OCI-LY1 (cell line): ENCODE measurements around the gene C6orf62.

Source experiments
- H2AFZ ChIP-seq: fragments of 200-600 bp; sonication (generic), shearing (Covaris generic); 2 replicates; pipeline ENCODE4 v1.6.0; 2014; ENCODE audit warnings: antibody characterized with exemption, mild to moderate bottlenecking, low read length
- H3F3A ChIP-seq: fragments of 200-600 bp; sonication (generic), shearing (Covaris generic); 2 replicates; pipeline ENCODE4 v1.6.0; 2014; ENCODE audit warnings: mild to moderate bottlenecking, antibody characterized with exemption, low read length, moderate library complexity; ENCODE audit not compliant: insufficient read depth
- H3K27ac ChIP-seq: fragments of 200-600 bp; sonication (generic); 2 replicates; pipeline ENCODE4 v1.5.1; 2014; ENCODE audit warnings: low read length, mixed run types, mild to moderate bottlenecking, low read depth; ENCODE audit not compliant: poor library complexity, severe bottlenecking
- H3K27me3 ChIP-seq: fragments of 200-600 bp; sonication (generic); 2 replicates; pipeline ENCODE4 v1.6.0; 2014; ENCODE audit warnings: antibody characterized with exemption, mild to moderate bottlenecking, low read length, moderate library complexity; ENCODE audit not compliant: insufficient read depth
- H3K36me3 ChIP-seq: fragments of 200-600 bp; sonication (generic); 2 replicates; pipeline ENCODE4 v1.6.1; 2014; ENCODE audit warnings: mild to moderate bottlenecking, antibody characterized with exemption, low read length, moderate library complexity, mixed read lengths; ENCODE audit not compliant: insufficient read depth
- H3K4me1 ChIP-seq: fragments of 200-600 bp; sonication (generic); 2 replicates; pipeline ENCODE4 v1.5.1; 2014; ENCODE audit warnings: mild to moderate bottlenecking, low read length, moderate library complexity; ENCODE audit not compliant: insufficient read depth, severe bottlenecking
- H3K4me2 ChIP-seq: fragments of 200-600 bp; sonication (generic), shearing (Covaris generic); 2 replicates; pipeline ENCODE4 v1.6.1; 2014; ENCODE audit warnings: low read length
- H3K4me3 ChIP-seq: fragments of 200-600 bp; sonication (generic); 2 replicates; pipeline ENCODE4 v1.5.1; 2014; ENCODE audit warnings: low read length, low read depth, mild to moderate bottlenecking, mixed read lengths; ENCODE audit not compliant: poor library complexity, severe bottlenecking
- H3K79me2 ChIP-seq: fragments of 200-600 bp; shearing (Covaris generic); 2 replicates; pipeline ENCODE4 v1.6.1; 2016; ENCODE audit warnings: mixed run types, low read length, mixed read lengths; ENCODE audit not compliant: insufficient read depth
- H3K9ac ChIP-seq: fragments of 200-600 bp; sonication (generic), shearing (Covaris generic); 2 replicates; pipeline ENCODE4 v1.6.1; 2014; ENCODE audit warnings: mild to moderate bottlenecking, low read length, mixed read lengths
- H3K9me2 ChIP-seq: fragments of 200-600 bp; sonication (generic), shearing (Covaris generic); 2 replicates; pipeline ENCODE4 v1.6.1; 2014; ENCODE audit warnings: low read depth, mild to moderate bottlenecking, low read length, mixed read lengths
- H3K9me3 ChIP-seq: fragments of 200-600 bp; shearing (Covaris generic); 2 replicates; pipeline ENCODE4 v1.6.1; 2014; ENCODE audit warnings: low read length, mixed read lengths
- H4K20me1 ChIP-seq: fragments of 200-600 bp; sonication (generic), shearing (Covaris generic); 2 replicates; pipeline ENCODE4 v1.6.0; 2016; ENCODE audit warnings: mild to moderate bottlenecking, low read length; ENCODE audit not compliant: insufficient read depth
- CTCF ChIP-seq: fragments of 200-600 bp; sonication (generic), shearing (Covaris generic); IDR thresholded peaks from 2 replicates; pipeline ENCODE4 v1.5.1; 2017; ENCODE audit warnings: mild to moderate bottlenecking, antibody characterized with exemption, low read length, moderate library complexity, mixed read lengths
- EZH2 ChIP-seq: fragments of 200-600 bp; sonication (generic), shearing (Covaris generic); IDR thresholded peaks from 2 replicates; pipeline ENCODE4 v1.8.0; 2017; ENCODE audit warnings: borderline replicate concordance, mixed run types, mild to moderate bottlenecking, antibody characterized with exemption, low read length, moderate library complexity, mixed read lengths

C6orf62 gene

GRCh38 chr6:24692848-24693592 lies 25.9 kb downstream of the C6orf62 start:
- Histone ChIP-seq H3K4me1 (peaks cover 8% of the 10 kb centered on the region), H3K79me2 (no peaks in the 10 kb centered on the region), H3K4me2 (no peak overlapping the region), H4K20me1 (no peaks in the 10 kb centered on the region), H3K9ac (no peak overlapping the region; the same call in 1 of the 2 replicates), H3K9me3 (no peaks in the 10 kb centered on the region), H3K9me2 (no peaks in the 10 kb centered on the region), H3K27me3 (no peaks in the 10 kb centered on the region), H3K27ac (no peak overlapping the region), H3F3A (no peaks in the 10 kb centered on the region), H2AFZ (no peak overlapping the region), H3K4me3 (no peak overlapping the region), H3K36me3 (no peaks in the 10 kb centered on the region)
- TF ChIP-seq CTCF (no peak), EZH2 (no peak)

- peaks cover 8% of the 10 kb centered on the region for H3K4me1 ChIP-seq
- no peak overlapping the region for H2AFZ ChIP-seq
- no peaks in the 10 kb centered on the region for H3K36me3 ChIP-seq
- no peak for TF ChIP-seq EZH2
- TF ChIP-seq CTCF = no peak
- no peaks in the 10 kb centered on the region for H3K9me2 ChIP-seq
- no peaks in the 10 kb centered on the region for H4K20me1 ChIP-seq
- no peak overlapping the region for H3K4me2 ChIP-seq
- no peaks in the 10 kb centered on the region for H3K79me2 ChIP-seq
- H3K4me3 ChIP-seq = no peak overlapping the region
- H3F3A ChIP-seq = no peaks in the 10 kb centered on the region
- H3K9me3 ChIP-seq = no peaks in the 10 kb centered on the region
- no peak overlapping the region for H3K27ac ChIP-seq
- H3K27me3 ChIP-seq = no peaks in the 10 kb centered on the region
- no peak overlapping the region for H3K9ac ChIP-seq
These were observed 26.5 kb downstream of the C6orf62 start for GRCh38 chr6:24692415-24692814.

GRCh38 chr6:24692003-24692402 lies 27.0 kb downstream of the C6orf62 start:
- no peak for TF ChIP-seq EZH2
- no peak for TF ChIP-seq CTCF

More at GRCh38 chr6:24692003-24692402, 27.0 kb downstream of the C6orf62 start:
- H3K79me2 ChIP-seq = no peaks in the 10 kb centered on the region
- no peak overlapping the region for H3K27ac ChIP-seq
- H3F3A ChIP-seq = no peaks in the 10 kb centered on the region
- H3K9me2 ChIP-seq = no peaks in the 10 kb centered on the region
- no peaks in the 10 kb centered on the region for H3K36me3 ChIP-seq
- peaks cover 8% of the 10 kb centered on the region for H3K4me1 ChIP-seq
- H3K4me2 ChIP-seq = no peak overlapping the region
- no peak overlapping the region for H3K9ac ChIP-seq
- no peak overlapping the region for H3K4me3 ChIP-seq
- no peaks in the 10 kb centered on the region for H3K27me3 ChIP-seq
- no peaks in the 10 kb centered on the region for H3K9me3 ChIP-seq
- no peaks in the 10 kb centered on the region for H4K20me1 ChIP-seq
- no peak overlapping the region for H2AFZ ChIP-seq
